Adrenal gland (tissue), 12 donors: ENCODE measurements around the gene PCDHA8. TPM values are rescaled to one million over a fixed set of nuclear protein-coding genes. Genes with fewer than 3 reads are reported as not detected.
"Not testable (repeated sequence)": the region's sequence is repeated elsewhere in the genome, so short reads cannot be mapped to it uniquely, and the experiment has no call there.

Experiments
- DNase-seq, 7 donors: peaks; one replicate each; pipeline ENCODE4 v3.0.0-alpha.2; 2019 to 2020
- H3K27ac ChIP-seq, 5 donors: fragments of 200-600 bp; sonication (generic) in 4 of 5; 1 replicate in 3 of 5; 2 replicates in 2 of 5; pipeline versions ENCODE4 v1.5.1 to v1.8.0; 2016 to 2020; ENCODE audit warnings: mild to moderate bottlenecking in 1 of 5
- H3K27me3 ChIP-seq: fragments of 200-600 bp; 2 replicates; pipeline ENCODE4 v1.8.0; 2021
- H3K36me3 ChIP-seq, 2 donors: fragments of 200-600 bp; replicated peaks in 1 of 2; 1 replicate in 1 of 2; 2 replicates in 1 of 2; pipeline versions ENCODE4 v1.5.1 to v1.8.0; 2018 to 2022
- H3K4me1 ChIP-seq, 2 donors: fragments of 200-600 bp; replicated peaks in 1 of 2; 1 replicate in 1 of 2; 2 replicates in 1 of 2; pipeline versions ENCODE4 v1.5.1 to v1.8.0; 2018 to 2021
- H3K4me3 ChIP-seq, 4 donors: fragments of 200-600 bp; sonication (generic) in 3 of 4; one replicate each; pipeline ENCODE4 v1.5.1; 2016 to 2018
- H3K9me3 ChIP-seq, 3 donors: fragments of 200-600 bp; sonication (generic) in 1 of 3; replicated peaks in 1 of 3; 1 replicate in 2 of 3; 2 replicates in 1 of 3; pipeline versions ENCODE4 v1.5.1 to v1.8.0; 2016 to 2021
- CTCF ChIP-seq, 6 experiments: fragments of 450-650 bp in 4 of 6; fragments of 200-600 bp in 2 of 6; sonication (generic) in 1 of 6; IDR thresholded peaks; 1 replicate in 5 of 6; 2 replicates in 1 of 6; pipeline versions ENCODE4 v1.5.1 to v1.8.0; 2016 to 2021; ENCODE audit warnings: antibody characterized with exemption in 6 of 6, mild to moderate bottlenecking in 2 of 6, moderate library complexity in 1 of 6
- POLR2A ChIP-seq, 2 donors: fragments of 450-650 bp; IDR thresholded peaks; one replicate each; pipeline ENCODE4 v1.6.1; 2017; ENCODE audit warnings: antibody characterized with exemption in 2 of 2, mild to moderate bottlenecking in 2 of 2, moderate library complexity in 1 of 2
- WGBS, 4 donors: extraction: QIAGEN DNeasy Blood & Tissue Kit in 2 of 4; methylation state at CpG; one replicate each; pipeline versions ENCODE4 v1.1.5 to v1.1.7; 2013 to 2017; 5-methylcytosine and 5-hydroxymethylcytosine counted together
- intact Hi-C, 2 donors: fragments of 100-400 bp; cut with DNase I; formaldehyde crosslinking; loops; one replicate each; pipeline versions ENCODE4 v1.14.1 to v1.15.0; 2022 to 2023
- polyA plus RNA-seq, 3 donors: library from polyadenylated mRNA; stranded (reverse); fragments of 200-250 nt in 2 of 3; fragments of 350-450 nt in 1 of 3; fragmentation: Illumina TruSeq in 1 of 3; extraction: RNeasy Lipid Tissue Mini Kit (QIAGEN cat#74804) in 1 of 3; gene quantifications; one replicate each; pipeline ENCODE4 v1.2.3, GENCODE V29; 2013 to 2014
- total RNA-seq, 9 donors: library from RNA; depleted of rRNA in 4 of 9; stranded (reverse); fragments of >200 nt in 4 of 9; fragments of 120-200 nt in 1 of 9; fragmentation: NEBNext Ultra II Directional in 1 of 9; extraction: Animal tissue kit (Norgen Biotek cat#: 25700) in 1 of 9; gene quantifications; one replicate each; pipeline versions ENCODE4 v1.1.0 to v1.2.4, GENCODE V29; 2013 to 2023
- donor health status: healthy with polysubstance abuse.
- donor health status: Bipolar disorder and iron deficiency.
- donor health status: DM: yes; HTN: yes; CAD: no.
- donor health status: DM: no; HTN: no; CAD: no.
- donor health status: DM: no; HTN: no; CAD: no.
- donor health status: DM: yes; HTN: yes; CAD: no.

The PCDHA8 gene
- total and polyA plus RNA-seq, 12 donors, result 0.03 to 0.18 (median 0.15) TPM; not detected in 6

- no peaks in the 10 kb centered on the region for H3K36me3 ChIP-seq
- WGBS, 4 donors, result 14 to 30% (median 16%) methylated on average over 27 to 39 of the region's 47 CpGs
- H3K4me1 ChIP-seq, result no peaks in the 10 kb centered on the region
- H3K27ac ChIP-seq, result no peak within 1 kb of the TSS
- no peaks in the 10 kb centered on the region for H3K27me3 ChIP-seq
- no peak for DNase-seq
- intact Hi-C loops, result no loop called here
- no peak within 1 kb of the TSS for H3K4me3 ChIP-seq
- TF ChIP-seq POLR2A (IDR thresholded peaks at IDR 0.05) (no peak), CTCF (IDR thresholded peaks at IDR 0.05) (peak in 2 of 6 experiments; percentile 3 to 15)
- H3K9me3 ChIP-seq, result no peaks in the 10 kb centered on the region
These were observed 33.9 kb upstream of the PCDHA8 start, which contains the start of gene PCDHA4 for GRCh38 chr5:140806834-140807775. PCDHA4 (plus strand) TSS chr5:140807068.

GRCh38 chr5:140808241-140808888 lies 32.6 kb upstream of the PCDHA8 start:
- H3K36me3 ChIP-seq, intact Hi-C loops, DNase-seq, H3K4me1 ChIP-seq, H3K4me3 ChIP-seq, H3K27me3 ChIP-seq, H3K9me3 ChIP-seq, H3K27ac ChIP-seq: not testable (repeated sequence)
- 52 to 69% (median 55%) methylated on average over 41 to 62 of the region's 62 CpGs for WGBS, 4 donors

GRCh38 chr5:140808889-140809291 lies 32.1 kb upstream of the PCDHA8 start:
- Histone ChIP-seq H3K36me3 (no peaks in the 10 kb centered on the region), H3K4me1 (no peaks in the 10 kb centered on the region), H3K4me3 (no peak overlapping the region), H3K27me3 (no peaks in the 10 kb centered on the region), H3K9me3 (no peaks in the 10 kb centered on the region), H3K27ac (no peak overlapping the region)
- WGBS, 4 donors, result 57 to 85% (median 66%) methylated on average over 7 to 43 of the region's 43 CpGs
- DNase-seq, result no peak
- TF ChIP-seq POLR2A (IDR thresholded peaks at IDR 0.05) (no peak), CTCF (IDR thresholded peaks at IDR 0.05) (no peak)
- intact Hi-C loops, result no loop called here

- no peak within 1 kb of the TSS for H3K4me3 ChIP-seq
- H3K4me1 ChIP-seq, result no peaks in the 10 kb centered on the region
- DNase-seq, result peak in 1 of 7 donors; percentile 19
- peak in 2 of 6 experiments; percentile 12 to 26 for TF ChIP-seq CTCF (IDR thresholded peaks at IDR 0.05)
- TF ChIP-seq POLR2A (IDR thresholded peaks at IDR 0.05), result no peak
- peaks cover 0 to 14% (median 0%) of the 10 kb centered on the region in 3 donors for H3K9me3 ChIP-seq
- no peak within 1 kb of the TSS for H3K27ac ChIP-seq
- intact Hi-C loops, result no loop called here
- peaks cover 9% of the 10 kb centered on the region for H3K27me3 ChIP-seq
- H3K36me3 ChIP-seq, result no peaks in the 10 kb centered on the region
- 20 to 30% (median 26%) methylated on average over 20 to 39 of the region's 39 CpGs for WGBS, 4 donors
These were observed 19.4 kb upstream of the PCDHA8 start, which contains the start of gene PCDHA5 for GRCh38 chr5:140821375-140822280. PCDHA5 (plus strand) TSS chr5:140821613.
